ENCODE measurements around the gene FETUB.

The FETUB gene

DNA sequence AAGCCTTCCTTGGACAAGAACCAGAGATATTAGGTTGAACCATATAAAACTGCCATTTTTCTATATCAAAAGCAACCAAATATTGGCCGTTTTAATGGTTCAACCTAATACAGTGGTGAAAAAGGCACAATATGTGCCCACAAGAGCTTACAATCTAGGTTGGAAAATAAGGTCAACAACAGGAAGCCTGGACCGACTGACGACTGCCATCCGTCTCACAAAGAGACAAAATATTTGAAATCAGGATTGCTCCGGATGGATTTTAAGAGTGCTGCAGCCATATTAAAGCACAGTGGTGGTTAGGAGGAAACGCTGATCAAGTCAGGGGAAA lies 26.0 kb upstream of the FETUB start:
- H3K27ac ChIP-seq = no peak overlapping the region
- TF ChIP-seq ZFX (IDR thresholded peaks at IDR 0.05; ENCODE audit: borderline replicate concordance) = no peak
- TF ChIP-seq, protein P1, sequence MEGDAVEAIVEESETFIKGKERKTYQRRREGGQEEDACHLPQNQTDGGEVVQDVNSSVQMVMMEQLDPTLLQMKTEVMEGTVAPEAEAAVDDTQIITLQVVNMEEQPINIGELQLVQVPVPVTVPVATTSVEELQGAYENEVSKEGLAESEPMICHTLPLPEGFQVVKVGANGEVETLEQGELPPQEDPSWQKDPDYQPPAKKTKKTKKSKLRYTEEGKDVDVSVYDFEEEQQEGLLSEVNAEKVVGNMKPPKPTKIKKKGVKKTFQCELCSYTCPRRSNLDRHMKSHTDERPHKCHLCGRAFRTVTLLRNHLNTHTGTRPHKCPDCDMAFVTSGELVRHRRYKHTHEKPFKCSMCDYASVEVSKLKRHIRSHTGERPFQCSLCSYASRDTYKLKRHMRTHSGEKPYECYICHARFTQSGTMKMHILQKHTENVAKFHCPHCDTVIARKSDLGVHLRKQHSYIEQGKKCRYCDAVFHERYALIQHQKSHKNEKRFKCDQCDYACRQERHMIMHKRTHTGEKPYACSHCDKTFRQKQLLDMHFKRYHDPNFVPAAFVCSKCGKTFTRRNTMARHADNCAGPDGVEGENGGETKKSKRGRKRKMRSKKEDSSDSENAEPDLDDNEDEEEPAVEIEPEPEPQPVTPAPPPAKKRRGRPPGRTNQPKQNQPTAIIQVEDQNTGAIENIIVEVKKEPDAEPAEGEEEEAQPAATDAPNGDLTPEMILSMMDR (IDR thresholded peaks at IDR 0.05) = no peak

DNA sequence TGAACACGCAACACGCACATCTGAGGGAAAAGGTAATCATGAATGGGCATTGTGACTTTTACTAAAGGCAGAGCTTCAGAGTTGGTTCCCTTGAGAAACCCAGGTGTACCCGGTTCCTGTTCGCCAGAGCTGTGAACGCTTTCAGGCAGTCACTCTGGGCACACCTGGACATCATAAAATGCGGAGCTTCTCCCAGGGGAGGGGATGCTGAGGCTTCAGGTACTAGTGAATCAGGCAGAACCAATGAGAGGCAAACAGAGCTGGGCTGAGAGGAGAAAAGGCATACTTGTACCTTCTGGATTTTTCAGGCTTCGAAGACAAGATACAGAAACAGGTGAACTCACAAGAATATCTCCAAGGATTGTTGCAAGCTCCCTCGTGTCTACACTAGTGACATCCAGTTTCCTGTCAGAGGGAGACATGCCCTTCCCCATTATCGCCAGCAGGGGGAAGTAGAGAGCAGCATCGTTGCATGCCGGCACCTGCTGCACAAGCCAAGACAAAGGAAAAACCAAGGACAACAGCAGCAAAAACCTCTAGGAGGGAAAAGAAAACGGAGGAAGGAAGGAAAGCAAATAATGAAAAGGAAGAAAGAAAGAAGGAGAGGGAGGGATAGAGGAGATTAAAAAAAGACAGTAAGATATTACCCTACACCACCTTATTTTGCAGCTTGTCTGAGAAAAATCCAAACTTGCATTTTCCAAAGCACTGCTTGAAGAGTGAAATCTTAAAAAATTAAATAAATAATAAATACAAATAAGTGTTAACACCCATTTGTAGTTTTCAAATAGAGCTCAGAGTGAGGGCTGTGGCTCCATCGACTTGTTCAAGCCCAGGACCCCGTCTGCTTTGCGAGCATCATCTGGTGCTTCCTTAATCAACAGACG lies 25.4 kb upstream of the FETUB start:
- TF ChIP-seq ZFX (IDR thresholded peaks at IDR 0.05; ENCODE audit: borderline replicate concordance) = no peak
- TF ChIP-seq, protein P1 (IDR thresholded peaks at IDR 0.05) = peak; percentile 98
- no peak overlapping the region for H3K27ac ChIP-seq

DNA sequence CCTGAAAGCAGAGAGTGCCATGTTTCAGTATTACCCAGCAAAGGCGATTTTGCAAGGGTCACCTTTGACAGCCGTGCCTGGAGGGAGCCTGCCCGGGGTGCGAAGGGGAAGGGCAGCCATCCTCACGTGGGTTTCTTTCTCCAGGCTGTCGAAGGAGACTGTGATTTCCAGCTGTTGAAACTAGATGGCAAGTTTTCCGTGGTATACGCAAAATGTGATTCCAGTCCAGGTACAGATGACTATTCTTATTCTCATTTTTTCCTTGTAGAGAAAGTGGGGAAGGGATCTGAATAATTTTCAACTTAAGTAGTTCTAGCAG lies 23.9 kb upstream of the FETUB start:
- no peak for TF ChIP-seq ZFX (IDR thresholded peaks at IDR 0.05; ENCODE audit: borderline replicate concordance)
- H3K27ac ChIP-seq = no peak overlapping the region

DNA sequence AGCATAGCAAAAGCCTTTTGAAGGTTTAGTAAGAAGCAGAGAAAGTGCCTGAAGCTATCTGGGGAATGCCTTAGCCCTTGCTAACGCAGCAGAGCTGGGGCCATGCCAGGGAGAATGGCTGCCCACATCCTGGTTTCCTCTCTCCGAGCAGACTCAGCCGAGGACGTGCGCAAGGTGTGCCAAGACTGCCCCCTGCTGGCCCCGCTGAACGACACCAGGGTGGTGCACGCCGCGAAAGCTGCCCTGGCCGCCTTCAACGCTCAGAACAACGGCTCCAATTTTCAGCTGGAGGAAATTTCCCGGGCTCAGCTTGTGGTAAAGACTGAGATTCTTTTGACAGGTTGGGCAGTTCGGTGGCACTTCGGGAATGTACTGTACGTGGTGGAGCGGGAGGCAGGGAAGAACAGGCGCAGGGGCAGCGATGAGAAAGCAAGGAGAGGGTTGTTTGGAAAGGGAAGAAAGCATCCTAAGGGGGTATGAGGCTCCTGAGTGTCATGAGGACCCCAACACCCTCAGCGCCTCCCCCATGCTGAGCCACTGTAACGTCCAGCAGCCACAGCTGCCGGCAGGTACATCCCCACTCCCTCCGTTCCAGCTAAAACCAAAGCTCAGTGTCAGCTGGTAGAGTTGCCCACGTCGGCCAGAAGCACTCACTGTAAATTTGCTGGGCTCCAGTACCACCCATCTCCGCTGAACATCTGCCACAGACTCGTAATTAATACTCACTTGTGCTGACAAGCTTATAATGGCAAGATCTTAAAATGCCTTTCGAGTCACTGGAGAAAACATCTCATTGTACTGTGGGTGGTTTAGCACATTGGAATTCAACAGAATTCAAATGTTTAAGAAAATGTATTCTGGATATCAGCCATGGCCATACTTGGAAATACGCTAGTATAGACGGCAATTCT lies 22.9 kb upstream of the FETUB start:
- H3K27ac ChIP-seq = no peak overlapping the region

DNA sequence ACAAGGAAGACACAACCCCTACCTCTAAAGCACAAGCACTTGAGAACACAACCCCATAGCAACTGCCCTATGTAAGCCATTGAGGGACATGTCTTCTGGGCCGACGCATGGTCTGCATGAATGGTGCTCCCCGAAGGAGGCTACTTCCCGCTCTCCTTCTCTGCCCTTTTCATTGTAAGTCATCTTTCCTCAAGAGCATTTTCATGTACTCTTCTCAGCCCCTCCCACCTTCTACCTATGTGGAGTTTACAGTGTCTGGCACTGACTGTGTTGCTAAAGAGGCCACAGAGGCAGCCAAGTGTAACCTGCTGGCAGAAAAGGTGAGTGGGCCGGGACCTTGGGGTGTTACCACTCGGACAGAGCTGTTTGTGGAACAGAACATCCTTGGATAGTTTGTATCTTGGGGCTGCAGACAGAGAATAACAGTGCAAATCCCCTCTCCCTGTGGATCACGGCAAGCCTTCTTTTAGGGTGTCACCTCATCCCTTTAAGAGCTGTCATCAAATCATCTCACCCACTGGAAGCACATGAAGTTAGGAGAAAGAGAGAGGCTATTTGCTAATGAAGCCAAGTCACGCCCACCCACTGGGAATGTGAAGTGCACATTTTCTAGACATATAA lies 21.8 kb upstream of the FETUB start:
- H3K27ac ChIP-seq = no peak overlapping the region

More for the DNA sequence above, 22.9 kb upstream of the FETUB start:
- no peak for TF ChIP-seq ZFX (IDR thresholded peaks at IDR 0.05; ENCODE audit: borderline replicate concordance)
- TF ChIP-seq, protein P1 (IDR thresholded peaks at IDR 0.05) = peak; percentile 97

DNA sequence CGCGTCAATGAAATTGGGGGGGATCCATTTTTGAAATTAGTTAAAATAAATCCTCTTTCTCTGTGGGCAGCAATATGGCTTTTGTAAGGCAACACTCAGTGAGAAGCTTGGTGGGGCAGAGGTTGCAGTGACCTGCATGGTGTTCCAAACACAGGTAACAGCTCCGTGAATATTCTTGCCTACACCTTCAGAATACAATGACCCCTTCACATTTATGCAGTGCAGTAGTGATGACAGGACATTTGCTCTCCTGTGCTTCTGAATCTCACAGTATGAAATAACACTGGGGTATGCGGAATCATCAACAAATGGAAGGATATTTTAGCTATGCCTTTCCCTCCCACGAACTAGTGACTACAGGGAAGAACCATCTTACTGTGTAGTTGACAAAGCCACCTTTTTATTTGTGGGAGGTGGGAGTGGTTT lies 20.4 kb upstream of the FETUB start:
- TF ChIP-seq, protein P1 (IDR thresholded peaks at IDR 0.05) = no peak
- no peak for TF ChIP-seq ZFX (IDR thresholded peaks at IDR 0.05; ENCODE audit: borderline replicate concordance)
- no peak overlapping the region for H3K27ac ChIP-seq

More for the DNA sequence above, 21.8 kb upstream of the FETUB start:
- TF ChIP-seq, protein P1 (IDR thresholded peaks at IDR 0.05) = no peak
- TF ChIP-seq ZFX (IDR thresholded peaks at IDR 0.05; ENCODE audit: borderline replicate concordance) = no peak

DNA sequence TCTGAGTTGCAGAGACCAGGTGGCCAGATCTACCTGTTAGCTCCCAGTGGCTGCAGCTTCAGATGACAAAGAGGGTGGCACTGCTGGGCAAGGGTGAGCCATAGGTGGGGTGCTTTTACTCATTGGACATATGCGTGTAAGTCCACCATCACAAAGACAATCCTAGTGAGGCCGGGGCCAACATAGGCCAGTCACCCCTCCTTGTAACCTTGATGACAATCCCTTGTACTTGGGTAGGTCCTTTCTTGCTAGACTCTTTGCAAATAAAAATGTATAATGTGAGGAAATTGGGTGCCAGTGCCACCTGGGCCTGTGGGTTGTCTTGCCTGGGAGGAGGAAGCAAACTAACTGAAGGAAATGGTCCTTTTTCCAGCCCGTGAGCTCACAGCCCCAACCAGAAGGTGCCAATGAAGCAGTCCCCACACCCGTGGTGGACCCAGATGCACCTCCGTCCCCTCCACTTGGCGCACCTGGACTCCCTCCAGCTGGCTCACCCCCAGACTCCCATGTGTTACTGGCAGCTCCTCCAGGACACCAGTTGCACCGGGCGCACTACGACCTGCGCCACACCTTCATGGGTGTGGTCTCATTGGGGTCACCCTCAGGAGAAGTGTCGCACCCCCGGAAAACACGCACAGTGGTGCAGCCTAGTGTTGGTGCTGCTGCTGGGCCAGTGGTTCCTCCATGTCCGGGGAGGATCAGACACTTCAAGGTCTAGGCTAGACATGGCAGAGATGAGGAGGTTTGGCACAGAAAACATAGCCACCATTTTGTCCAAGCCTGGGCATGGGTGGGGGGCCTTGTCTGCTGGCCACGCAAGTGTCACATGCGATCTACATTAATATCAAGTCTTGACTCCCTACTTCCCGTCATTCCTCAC lies 19.7 kb upstream of the FETUB start:
- TF ChIP-seq ZFX (IDR thresholded peaks at IDR 0.05; ENCODE audit: borderline replicate concordance) = no peak
- TF ChIP-seq, protein P1 (IDR thresholded peaks at IDR 0.05) = no peak
- H3K27ac ChIP-seq = no peak overlapping the region
